Non-pigmented ciliary epithelial cell (primary cell): ENCODE data around the gene DTNB.
A peak's percentile ranks its signal among the peaks of the same experiment; 100 is the strongest.

Experiments used
- DNase-seq: peaks from one replicate; pipeline ENCODE4 v3.0.0-alpha.2; 2010; ENCODE audit warnings: low read depth

The DTNB gene

GRCh38 chr2:25386971-25387875 lies 286.2 kb downstream of the DTNB start:
- DNase-seq = no peak

- DNase-seq = no peak
Measured at GRCh38 chr2:25385910-25386309, 287.5 kb downstream of the DTNB start.

DNA sequence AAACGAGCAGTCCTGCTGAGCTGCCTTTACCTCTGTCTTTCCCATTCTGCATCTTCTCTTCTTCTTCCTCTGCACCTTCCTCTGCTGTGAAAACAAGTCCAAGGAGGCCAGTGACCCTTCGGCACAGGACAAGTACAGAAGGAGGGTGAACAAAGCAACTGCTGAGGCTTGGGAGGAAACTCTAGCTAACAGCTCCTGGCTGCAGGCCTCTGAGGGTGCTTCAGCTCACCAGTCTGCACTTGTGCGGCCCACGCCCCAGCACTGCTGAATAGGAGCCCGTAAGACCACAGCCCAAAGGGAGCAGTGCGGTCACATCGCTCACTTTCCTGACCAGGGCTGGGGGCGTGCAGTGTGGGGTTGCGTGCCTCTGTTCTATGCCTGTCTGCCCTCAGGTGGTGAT lies 289.6 kb downstream of the DTNB start:
- DNase-seq = no peak

DNA sequence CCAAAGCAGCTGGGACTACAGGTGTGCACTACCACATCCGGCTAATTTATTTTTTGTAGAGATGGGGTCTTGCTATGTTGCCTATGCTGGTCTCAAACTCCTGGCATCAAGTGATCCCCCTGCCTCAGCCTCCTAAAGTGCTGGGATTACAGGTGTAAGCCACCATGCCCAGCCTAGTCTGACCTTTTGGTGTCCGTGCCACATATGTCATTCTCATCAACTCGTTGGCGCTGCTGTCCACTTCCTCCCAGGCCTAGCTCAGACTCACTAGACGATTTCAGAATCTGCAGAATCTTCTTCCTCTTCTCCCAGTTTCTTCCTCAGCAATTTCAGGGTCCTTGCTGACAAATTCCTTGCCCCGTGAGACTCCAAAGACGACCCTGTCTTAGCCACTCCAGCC lies 291.9 kb downstream of the DTNB start:
- no peak for DNase-seq

DNA sequence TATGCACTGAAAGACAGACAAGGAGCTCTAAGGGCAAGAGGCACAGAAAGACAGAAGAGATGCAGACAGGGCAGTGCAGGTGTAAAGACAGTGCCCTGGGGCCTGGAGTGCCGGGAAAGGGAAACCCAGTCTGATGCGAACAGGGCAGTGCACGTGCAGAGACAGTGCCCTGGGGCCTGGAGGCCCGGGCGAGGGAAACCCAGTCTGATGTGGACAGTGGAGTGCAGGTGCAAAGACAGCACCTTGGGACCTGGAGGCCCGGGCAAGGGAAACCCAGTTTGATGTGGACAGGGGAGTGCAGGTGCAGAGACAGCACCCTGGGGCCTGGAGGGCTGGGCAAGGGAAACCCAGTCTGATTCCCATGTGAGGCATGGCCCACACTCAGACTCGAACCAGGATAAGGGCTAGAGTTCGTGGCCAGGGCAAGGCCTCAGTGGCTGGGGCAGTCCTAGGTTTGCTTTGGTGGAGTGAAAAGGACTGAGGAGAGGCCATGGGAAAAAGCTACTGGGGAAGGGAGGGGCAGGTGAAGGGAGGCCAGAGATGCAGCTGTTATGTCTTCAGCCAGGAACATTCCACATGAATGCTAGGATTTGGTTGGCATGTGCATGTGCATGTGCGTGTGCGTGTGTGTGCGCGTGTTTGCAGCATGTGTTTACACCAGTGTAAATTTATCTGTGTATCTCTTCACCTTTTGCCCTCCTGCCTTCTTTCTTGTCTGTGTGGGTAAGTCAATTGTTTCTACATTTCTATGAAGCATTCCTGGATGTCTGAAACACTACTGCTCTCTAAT lies 292.6 kb downstream of the DTNB start:
- DNase-seq = no peak

DNA sequence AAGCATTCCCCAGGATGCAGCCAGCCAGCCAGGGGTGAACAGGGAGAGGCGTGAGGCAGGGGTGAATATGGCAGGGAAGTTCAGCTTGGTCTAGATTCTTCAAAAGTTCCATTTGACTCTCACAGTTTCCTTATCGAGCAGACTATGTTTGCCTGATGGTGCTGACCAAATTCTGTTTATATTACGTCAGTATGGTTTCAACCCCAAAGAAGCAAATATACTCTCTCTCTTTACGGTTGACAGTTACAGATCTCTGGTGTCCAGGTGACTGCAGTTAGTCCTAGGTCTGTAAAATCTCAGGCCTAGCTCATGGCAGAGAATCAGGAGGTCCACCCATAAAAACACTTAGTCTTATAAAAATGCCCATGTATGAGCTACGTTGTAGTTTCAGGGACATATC lies 293.4 kb downstream of the DTNB start:
- no peak for DNase-seq

DNA sequence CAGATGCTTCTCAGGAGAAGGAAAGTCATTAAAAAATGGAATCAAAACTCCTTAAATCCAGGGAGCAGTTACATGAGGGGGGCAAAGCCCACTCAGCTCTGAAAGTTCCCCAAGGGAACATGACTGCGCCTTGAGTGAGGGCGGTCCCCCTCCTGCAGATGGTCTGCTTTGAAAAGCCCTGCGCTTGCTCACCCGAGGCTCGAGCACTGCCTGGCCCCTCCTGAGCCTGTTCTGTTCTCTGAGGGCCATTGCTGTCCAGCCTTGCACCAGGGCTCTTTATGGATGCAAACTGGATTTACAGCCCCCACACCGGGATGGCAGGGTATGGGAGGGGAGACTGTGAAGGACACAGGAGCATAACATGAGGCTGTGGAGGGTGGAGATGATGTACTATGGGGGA lies 293.8 kb downstream of the DTNB start:
- no peak for DNase-seq

GRCh38 chr2:25378731-25379490 lies 294.5 kb downstream of the DTNB start:
- DNase-seq = no peak

- no peak for DNase-seq
Measured at GRCh38 chr2:25377822-25378421, 295.5 kb downstream of the DTNB start.

- peak; percentile 22 for DNase-seq
Measured at GRCh38 chr2:25376750-25377621, 296.4 kb downstream of the DTNB start.

DNA sequence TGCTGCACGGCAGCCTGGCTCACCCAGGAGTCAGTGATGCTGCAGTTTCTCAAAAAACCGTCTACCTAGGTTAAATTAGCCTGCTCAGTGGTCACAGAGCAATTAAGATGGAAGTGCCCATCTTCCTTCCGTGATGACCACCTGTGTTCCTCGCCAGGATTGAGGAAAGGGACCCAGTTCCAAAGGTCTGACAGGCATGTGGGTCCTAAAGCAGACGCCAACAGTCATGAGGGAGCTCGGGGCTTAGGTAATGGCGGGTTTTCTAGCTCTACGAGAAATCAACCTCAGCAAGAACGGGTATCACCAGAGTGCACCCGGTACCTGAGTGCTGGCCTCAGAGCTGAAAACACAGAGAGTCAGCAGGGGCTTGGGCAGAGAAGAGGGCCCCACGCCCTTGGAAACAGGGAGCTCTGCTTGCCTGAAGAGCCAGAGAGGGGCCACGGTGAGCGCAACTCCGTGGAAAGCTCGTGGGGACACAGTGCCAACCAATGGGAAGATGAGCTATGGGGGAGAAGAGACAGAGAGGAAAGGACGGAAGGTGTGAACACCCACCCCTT lies 297.3 kb downstream of the DTNB start:
- DNase-seq = no peak

DNA sequence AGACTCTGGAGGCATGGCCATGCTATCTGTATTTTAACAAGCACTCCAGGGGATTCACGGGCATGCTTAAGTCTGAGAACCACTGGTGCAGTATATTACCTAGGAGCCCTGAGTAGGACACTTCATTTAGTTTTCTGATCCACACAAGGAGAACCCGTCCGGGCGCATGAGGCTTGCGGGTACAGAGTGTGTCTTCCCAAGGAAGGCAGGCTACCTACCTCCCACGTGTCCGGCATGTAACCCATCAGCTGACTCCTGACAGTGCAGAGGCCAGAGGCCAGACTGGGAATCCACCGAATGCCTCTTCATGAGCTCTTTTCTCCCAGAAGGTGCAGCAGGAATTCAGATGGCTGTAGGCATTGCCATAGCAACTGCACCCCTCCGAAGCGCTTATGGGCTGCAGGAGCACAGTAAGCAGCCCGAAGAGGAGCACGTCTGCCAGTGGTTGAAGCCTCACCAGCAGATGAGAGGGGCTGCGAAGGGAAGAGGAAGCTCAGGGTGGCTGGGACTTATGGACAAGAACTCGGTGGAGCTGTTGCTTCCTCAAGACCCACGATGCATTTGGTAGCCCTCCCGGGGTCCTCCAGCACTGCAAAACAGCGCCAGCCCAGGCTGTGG lies 297.9 kb downstream of the DTNB start:
- no peak for DNase-seq

- DNase-seq = no peak
Measured at GRCh38 chr2:25374827-25375226, 298.6 kb downstream of the DTNB start.

- DNase-seq = no peak
Measured at GRCh38 chr2:25374411-25374810, 299.0 kb downstream of the DTNB start.

GRCh38 chr2:25373269-25373981 lies 300.0 kb downstream of the DTNB start:
- DNase-seq = no peak

DNA sequence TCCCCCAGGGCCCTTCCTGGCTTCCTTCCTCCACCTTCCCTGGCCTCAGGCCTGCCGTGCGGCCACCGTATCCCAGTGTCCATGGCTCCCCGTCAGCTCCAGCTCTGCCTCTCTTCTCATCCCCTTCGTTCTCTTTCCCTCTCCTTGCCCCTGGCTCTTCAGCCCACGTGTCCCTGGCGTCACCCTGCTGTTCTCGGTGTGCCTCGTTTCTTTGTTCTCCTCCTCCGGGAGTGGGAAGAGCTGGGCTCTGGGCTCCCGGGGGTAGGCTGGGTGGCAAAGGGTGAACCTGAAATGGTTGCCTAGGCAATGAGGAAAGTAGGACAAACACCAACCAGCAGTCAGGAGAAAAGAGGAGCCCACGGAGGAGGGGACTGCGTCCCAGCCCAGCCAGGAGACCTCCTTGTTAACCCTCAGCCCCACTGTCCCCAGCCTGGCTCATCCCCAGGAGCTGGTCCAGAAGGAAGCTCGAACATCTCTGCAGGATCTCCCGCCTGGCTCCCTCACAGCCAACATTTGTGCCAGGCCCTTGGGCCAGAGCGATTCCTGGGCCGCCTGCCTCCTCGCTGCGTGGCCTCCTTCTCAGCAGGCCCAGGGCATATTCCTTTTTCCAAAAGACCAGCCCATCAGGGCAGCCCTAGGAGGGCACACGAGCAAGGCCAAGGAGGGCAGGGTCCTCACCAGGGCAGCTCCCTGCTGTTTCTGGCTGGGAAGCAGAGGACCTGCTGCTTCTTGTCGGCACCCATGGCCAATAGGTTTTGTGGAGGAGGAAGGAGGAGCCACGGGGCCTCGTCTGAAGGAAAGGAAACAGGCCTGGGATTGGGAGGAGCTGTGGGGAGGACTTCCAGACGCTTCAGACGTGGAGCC lies 300.7 kb downstream of the DTNB start:
- DNase-seq = no peak

- no peak for DNase-seq
Measured at GRCh38 chr2:25371253-25372241, 301.8 kb downstream of the DTNB start.
